RWPE1 (cell line): ENCODE results near the gene ZNF804A.

ENCODE experiments used
- CTCF ChIA-PET: fragments of 350-600 bp; sonication (Branson Sonifier 250); formaldehyde crosslinking; extraction: SDS; loops from one replicate; lab custom pipeline; 2021; lab: Yijun Ruan, JAX
- POLR2A ChIA-PET: fragments of 400-600 bp; formaldehyde crosslinking; extraction: SDS; loops from one replicate; lab custom pipeline; 2020; ENCODE audit warnings: antibody characterized with exemption; ENCODE audit not compliant: low non-redundant PET; lab: Yijun Ruan, JAX
- DNase-seq: peaks from one replicate; pipeline ENCODE4 v3.0.0; 2012; ENCODE audit warnings: low spot score
- H3K27ac ChIP-seq: fragments of 450-650 bp; 2 replicates; pipeline ENCODE4 v1.5.1; 2017
- TF ChIP-seq, protein P1 (sequence below): fragments of 450-650 bp; conservative IDR thresholded peaks from 2 replicates; pipeline ENCODE4 v1.5.1; 2017; ENCODE audit warnings: low read depth, mild to moderate bottlenecking

Gene ZNF804A

DNA sequence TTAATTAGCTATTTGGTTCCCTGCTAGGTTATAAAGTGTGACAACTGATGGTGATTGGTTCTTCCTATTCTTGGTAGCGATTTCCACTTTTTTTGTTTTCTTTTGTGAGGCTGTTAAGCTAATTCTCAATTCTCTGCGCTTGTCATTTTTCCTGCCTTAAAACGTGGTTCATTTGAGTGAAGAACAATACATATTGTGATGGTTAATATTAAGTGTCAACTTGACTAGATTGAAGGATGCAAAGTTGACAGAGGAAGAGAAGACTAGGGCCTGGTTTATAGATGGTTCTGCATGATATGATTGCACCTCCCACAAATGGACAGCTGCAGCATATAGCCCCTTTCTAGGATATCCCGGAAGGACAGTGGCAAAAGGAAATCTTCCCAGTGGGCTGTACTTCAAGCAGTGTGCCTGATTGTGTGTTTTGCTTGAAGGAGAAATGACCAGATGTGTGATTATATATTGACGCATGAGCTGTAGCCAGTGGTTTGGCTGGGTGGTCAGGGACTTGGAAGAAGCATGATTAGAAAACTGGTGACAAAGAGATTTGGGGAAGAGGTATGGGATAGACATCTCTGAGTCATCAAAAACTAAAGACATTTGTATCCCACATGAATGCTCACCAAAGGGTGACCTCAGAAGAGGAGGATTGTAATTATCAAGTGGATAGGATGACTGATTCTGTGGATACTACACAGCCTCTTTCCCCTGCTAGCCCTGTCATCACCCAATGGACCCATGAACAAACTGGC is 39.4 kb upstream of the ZNF804A start:
- ChIA-PET CTCF (no interaction called here), POLR2A (no interaction called here)
- no peak for DNase-seq
- no peak overlapping the region for H3K27ac ChIP-seq
- TF ChIP-seq, protein P1, sequence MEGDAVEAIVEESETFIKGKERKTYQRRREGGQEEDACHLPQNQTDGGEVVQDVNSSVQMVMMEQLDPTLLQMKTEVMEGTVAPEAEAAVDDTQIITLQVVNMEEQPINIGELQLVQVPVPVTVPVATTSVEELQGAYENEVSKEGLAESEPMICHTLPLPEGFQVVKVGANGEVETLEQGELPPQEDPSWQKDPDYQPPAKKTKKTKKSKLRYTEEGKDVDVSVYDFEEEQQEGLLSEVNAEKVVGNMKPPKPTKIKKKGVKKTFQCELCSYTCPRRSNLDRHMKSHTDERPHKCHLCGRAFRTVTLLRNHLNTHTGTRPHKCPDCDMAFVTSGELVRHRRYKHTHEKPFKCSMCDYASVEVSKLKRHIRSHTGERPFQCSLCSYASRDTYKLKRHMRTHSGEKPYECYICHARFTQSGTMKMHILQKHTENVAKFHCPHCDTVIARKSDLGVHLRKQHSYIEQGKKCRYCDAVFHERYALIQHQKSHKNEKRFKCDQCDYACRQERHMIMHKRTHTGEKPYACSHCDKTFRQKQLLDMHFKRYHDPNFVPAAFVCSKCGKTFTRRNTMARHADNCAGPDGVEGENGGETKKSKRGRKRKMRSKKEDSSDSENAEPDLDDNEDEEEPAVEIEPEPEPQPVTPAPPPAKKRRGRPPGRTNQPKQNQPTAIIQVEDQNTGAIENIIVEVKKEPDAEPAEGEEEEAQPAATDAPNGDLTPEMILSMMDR: no peak

DNA sequence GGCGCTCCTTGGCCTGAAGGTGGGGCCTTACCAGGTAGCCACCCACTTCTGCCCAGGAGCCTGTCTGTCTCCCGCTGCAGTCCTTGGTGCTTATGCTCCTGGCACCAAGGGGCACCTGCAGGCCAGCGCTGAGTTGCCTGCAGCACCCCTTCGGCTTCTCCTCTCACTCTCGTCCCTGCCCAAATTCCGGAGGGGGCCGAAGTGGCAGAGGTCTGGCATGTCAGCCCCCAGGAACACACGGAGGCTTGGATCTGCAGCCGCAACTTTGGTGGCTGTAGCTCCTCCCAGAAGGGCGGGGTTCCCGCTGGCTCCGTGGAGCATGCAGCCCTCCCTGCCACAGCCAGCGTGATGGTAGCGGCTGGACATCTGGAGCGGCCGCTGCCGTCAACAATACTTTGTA is 37.7 kb upstream of the ZNF804A start:
- ChIA-PET CTCF (no interaction called here), POLR2A (no interaction called here)
- no peak overlapping the region for H3K27ac ChIP-seq
- DNase-seq: no peak
- TF ChIP-seq, protein P1: no peak

DNA sequence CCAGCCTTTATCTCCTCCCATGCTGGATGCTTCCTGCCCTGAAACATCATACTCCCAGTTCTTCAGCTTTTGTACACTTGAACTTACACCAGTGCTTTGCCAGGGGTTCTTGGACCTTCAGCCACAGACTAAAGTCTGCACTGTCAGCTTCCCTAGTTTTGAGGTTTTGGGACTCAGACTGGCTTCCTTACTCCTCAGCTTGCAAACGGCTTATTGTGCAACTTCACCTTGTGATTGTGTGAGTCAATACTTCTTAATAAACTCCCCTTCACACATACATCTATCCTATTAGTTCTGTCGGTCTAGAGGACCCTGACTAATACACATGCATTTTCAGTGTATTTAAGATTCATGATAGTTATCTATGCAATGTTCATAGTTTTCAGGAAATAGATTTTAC is 35.8 kb upstream of the ZNF804A start:
- no peak overlapping the region for H3K27ac ChIP-seq
- ChIA-PET POLR2A (no interaction called here), CTCF (no interaction called here)
- TF ChIP-seq, protein P1: no peak
- no peak for DNase-seq

DNA sequence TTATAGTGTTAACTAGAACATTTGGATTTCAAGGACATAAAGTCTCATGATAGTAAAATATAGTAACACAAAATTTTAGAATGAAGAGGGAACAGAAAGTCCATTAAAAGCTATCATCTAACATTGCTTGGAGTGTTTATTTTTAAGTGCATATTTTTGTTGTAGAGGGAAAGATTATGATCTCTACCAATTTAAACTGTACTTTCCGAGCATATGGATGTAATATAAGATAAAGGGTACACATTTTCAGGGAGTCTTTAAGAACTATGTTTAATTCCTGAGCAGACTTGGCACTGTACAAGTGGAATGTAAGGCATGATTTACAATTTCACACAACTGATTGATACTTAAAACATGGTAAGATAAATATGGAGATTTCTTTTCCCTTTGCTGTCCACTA is 34.2 kb upstream of the ZNF804A start:
- CTCF ChIA-PET: no interaction called here
- POLR2A ChIA-PET: no interaction called here
- TF ChIP-seq, protein P1: no peak
- H3K27ac ChIP-seq: no peak overlapping the region
- no peak for DNase-seq

DNA sequence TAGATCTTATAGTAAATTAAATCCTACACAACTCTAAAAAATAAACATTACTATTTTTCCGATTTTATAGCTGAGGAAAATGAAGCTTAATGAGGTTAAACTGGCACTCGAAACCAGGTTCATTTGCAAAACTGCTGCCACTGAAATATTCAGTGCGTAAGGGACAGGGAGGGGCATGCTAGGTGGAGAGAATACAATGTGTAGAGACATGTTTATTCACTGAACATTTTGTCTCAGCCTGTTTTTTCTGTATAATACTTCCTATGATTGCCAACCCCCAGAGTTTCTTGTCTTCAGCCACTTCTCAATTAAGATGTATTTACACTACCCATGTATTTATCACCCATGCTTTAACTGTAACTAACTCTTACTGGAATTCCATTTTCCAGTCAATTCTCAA is 31.6 kb upstream of the ZNF804A start:
- DNase-seq: peak; percentile 0
- ChIA-PET CTCF (no interaction called here), POLR2A (no interaction called here)
- TF ChIP-seq, protein P1: no peak
- no peak overlapping the region for H3K27ac ChIP-seq

DNA sequence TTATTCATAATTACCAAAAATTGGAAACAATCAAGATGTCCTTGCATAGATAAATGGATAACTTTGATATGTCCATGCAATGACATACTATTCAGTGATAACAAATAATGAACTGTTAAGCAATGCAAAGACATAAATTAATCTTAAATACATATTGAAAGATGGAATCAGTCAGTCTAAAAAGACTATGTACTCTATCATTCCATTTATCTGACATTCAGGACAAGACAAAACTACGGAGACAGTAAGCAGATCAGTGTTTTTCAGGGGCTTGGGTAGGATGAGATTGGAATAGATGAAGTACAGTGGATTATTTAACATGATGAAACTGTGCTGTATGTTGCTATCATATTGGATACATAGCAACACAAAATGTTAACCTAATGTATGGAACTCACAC is 21.3 kb upstream of the ZNF804A start:
- no peak overlapping the region for H3K27ac ChIP-seq
- TF ChIP-seq, protein P1: no peak
- CTCF ChIA-PET: interaction anchor here (0.6 kb wide), 1 partner anchor 213 kb away, joined by 5 read pairs; no protein-coding TSS in a partner anchor
- POLR2A ChIA-PET: no interaction called here
- DNase-seq: no peak
